ENCODE data around the gene PPP1R1A. TPM values are rescaled to one million over a fixed set of nuclear protein-coding genes. Genes with fewer than 3 reads are reported as not detected.

PPP1R1A gene
- total RNA-seq, 4 donors from 2014 or later: 140 to 959 (median 219) TPM

- TF ChIP-seq, protein P1, sequence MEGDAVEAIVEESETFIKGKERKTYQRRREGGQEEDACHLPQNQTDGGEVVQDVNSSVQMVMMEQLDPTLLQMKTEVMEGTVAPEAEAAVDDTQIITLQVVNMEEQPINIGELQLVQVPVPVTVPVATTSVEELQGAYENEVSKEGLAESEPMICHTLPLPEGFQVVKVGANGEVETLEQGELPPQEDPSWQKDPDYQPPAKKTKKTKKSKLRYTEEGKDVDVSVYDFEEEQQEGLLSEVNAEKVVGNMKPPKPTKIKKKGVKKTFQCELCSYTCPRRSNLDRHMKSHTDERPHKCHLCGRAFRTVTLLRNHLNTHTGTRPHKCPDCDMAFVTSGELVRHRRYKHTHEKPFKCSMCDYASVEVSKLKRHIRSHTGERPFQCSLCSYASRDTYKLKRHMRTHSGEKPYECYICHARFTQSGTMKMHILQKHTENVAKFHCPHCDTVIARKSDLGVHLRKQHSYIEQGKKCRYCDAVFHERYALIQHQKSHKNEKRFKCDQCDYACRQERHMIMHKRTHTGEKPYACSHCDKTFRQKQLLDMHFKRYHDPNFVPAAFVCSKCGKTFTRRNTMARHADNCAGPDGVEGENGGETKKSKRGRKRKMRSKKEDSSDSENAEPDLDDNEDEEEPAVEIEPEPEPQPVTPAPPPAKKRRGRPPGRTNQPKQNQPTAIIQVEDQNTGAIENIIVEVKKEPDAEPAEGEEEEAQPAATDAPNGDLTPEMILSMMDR (IDR thresholded peaks at IDR 0.05; ENCODE audit: low read depth): no peak
These were observed 23.3 kb upstream of the PPP1R1A start for GRCh38 chr12:54611715-54612149.

DNA sequence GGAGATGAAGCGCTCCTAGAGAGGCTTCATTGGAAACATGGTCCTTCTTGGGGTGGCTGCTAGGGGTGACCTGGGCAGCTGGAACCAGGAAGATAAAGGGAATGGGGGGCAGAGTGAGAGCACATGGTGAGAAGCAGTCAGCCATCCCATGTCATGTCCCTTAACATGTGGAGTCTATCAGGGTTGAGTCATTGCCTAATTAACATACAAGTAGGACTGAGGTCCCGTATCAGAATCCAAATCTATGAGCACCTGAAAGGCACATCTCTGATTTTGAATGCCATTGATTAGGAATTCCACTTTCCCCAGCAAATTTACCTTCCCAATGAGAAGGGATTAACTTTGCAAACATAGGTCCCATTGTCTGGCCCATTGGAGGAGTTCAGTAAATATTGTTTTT, 20.3 kb upstream of the PPP1R1A start:
- TF ChIP-seq, protein P1 (IDR thresholded peaks at IDR 0.05; ENCODE audit: low read depth): no peak

- TF ChIP-seq, protein P1 (IDR thresholded peaks at IDR 0.05; ENCODE audit: low read depth): no peak
These were observed 19.7 kb upstream of the PPP1R1A start for GRCh38 chr12:54608156-54608555.

GRCh38 chr12:54606556-54606955, 18.1 kb upstream of the PPP1R1A start:
- TF ChIP-seq, protein P1 (IDR thresholded peaks at IDR 0.05; ENCODE audit: low read depth): no peak

GRCh38 chr12:54605138-54605970, 16.9 kb upstream of the PPP1R1A start:
- TF ChIP-seq, protein P1 (IDR thresholded peaks at IDR 0.05; ENCODE audit: low read depth): no peak

DNA sequence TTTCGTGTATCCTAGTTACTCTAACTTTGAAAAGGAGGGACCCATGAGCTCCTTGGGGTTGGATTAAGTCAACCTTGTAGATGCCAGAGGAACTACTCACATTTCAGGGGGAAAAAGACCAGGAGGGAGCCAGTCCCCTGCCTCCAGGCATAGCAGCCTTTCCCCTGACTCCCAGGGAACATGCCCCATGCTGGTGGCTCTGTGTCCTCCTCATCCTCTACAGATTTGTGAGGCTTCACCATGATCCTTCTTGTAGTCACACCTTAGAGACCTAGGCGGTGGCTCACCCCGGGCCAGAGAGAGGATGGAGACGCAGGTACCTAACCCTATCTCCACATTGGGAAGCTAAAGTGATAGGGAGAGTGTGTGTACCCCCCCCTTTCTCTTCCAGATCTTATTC, 16.0 kb upstream of the PPP1R1A start:
- TF ChIP-seq, protein P1 (IDR thresholded peaks at IDR 0.05; ENCODE audit: low read depth): no peak

- TF ChIP-seq, protein P1 (IDR thresholded peaks at IDR 0.05; ENCODE audit: low read depth): no peak
These were observed 15.4 kb upstream of the PPP1R1A start for GRCh38 chr12:54603872-54604271.
